SH-SY5Y (cell line): ENCODE measurements around the gene AR.

Experiments used
- GATA2 ChIP-seq: IDR thresholded peaks from 2 replicates; pipeline ENCODE4 v1.6.1; 2011; ENCODE audit warnings: mild to moderate bottlenecking, low read depth, low read length
- GATA3 ChIP-seq: IDR thresholded peaks from 2 replicates; pipeline ENCODE4 v1.6.1; 2011; ENCODE audit warnings: low read depth, mild to moderate bottlenecking, low read length, moderate library complexity

Gene AR

GRCh38 chrX:67651437-67652142, 107.8 kb downstream of the AR start:
- no peak for TF ChIP-seq GATA3
- no peak for TF ChIP-seq GATA2

- no peak for TF ChIP-seq GATA2
- TF ChIP-seq GATA3, result no peak
Measured at GRCh38 chrX:67652543-67652942, 108.7 kb downstream of the AR start.

GRCh38 chrX:67654301-67654700, 110.5 kb downstream of the AR start:
- TF ChIP-seq GATA2 (no peak), GATA3 (no peak)

GRCh38 chrX:67665583-67665982, 121.8 kb downstream of the AR start:
- TF ChIP-seq GATA2, result no peak
- no peak for TF ChIP-seq GATA3

GRCh38 chrX:67673741-67674274, 130.0 kb downstream of the AR start:
- no peak for TF ChIP-seq GATA2

GRCh38 chrX:67674741-67675140, 130.9 kb downstream of the AR start:
- TF ChIP-seq GATA2 (no peak), GATA3 (no peak)

- no peak for TF ChIP-seq GATA2
- no peak for TF ChIP-seq GATA3
Measured at GRCh38 chrX:67684136-67684535, 140.3 kb downstream of the AR start.

- TF ChIP-seq GATA3 (no peak), GATA2 (no peak)
Measured at GRCh38 chrX:67692246-67692645, 148.4 kb downstream of the AR start.

- TF ChIP-seq GATA3 (no peak), GATA2 (no peak)
Measured at GRCh38 chrX:67693928-67694327, 150.1 kb downstream of the AR start.

GRCh38 chrX:67697452-67697851, 153.6 kb downstream of the AR start:
- TF ChIP-seq GATA2 (no peak), GATA3 (no peak)

GRCh38 chrX:67700602-67701001, 156.8 kb downstream of the AR start:
- no peak for TF ChIP-seq GATA2
- no peak for TF ChIP-seq GATA3

- TF ChIP-seq GATA2 (no peak), GATA3 (no peak)
Measured at GRCh38 chrX:67714004-67714403, 170.2 kb downstream of the AR start.

GRCh38 chrX:67717571-67717970, 173.8 kb downstream of the AR start:
- no peak for TF ChIP-seq GATA3
- TF ChIP-seq GATA2, result no peak

GRCh38 chrX:67718926-67719325, 175.1 kb downstream of the AR start:
- no peak for TF ChIP-seq GATA2
- TF ChIP-seq GATA3, result no peak

- TF ChIP-seq GATA2 (no peak), GATA3 (no peak)
Measured at GRCh38 chrX:67720344-67720743, 176.5 kb downstream of the AR start.
